Choroid plexus epithelial cell (primary cell): ENCODE measurements around the gene ADAM12.
A peak's percentile ranks its signal among the peaks of the same experiment; 100 is the strongest.

Experiments used
- DNase-seq: peaks from one replicate; pipeline ENCODE4 v3.0.0-alpha.2; 2010; ENCODE audit warnings: low read depth
- H3K4me3 ChIP-seq: 2 replicates; pipeline ENCODE4 v1.5.1; 2011; ENCODE audit warnings: low read depth, mild to moderate bottlenecking, control low read depth, low read length, moderate library complexity
- TF ChIP-seq, protein P1 (sequence below): conservative IDR thresholded peaks from 2 replicates; pipeline ENCODE4 v1.5.1; 2011; ENCODE audit warnings: low read depth, mild to moderate bottlenecking, control low read depth, inconsistent platforms, low read length, moderate library complexity

Gene ADAM12

DNA sequence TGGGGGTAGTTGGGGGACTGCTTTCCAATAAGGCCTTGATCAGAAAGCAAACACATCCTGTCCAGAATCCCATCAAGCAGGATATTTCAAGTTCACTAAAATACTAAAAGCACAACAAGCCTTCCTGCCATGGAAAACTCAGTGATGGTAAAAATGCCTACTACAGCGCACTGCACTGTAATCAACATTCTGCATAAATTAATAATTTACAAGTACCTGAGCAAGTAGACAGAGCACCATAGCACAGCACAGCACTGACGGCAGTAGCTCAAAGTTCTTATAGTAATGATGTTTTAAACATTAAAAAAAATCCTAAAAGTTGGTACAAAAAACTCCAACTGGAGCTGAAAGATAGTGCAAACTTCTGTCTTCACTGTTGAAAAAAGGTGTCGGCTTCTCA is 371.4 kb downstream of the ADAM12 start:
- TF ChIP-seq, protein P1, sequence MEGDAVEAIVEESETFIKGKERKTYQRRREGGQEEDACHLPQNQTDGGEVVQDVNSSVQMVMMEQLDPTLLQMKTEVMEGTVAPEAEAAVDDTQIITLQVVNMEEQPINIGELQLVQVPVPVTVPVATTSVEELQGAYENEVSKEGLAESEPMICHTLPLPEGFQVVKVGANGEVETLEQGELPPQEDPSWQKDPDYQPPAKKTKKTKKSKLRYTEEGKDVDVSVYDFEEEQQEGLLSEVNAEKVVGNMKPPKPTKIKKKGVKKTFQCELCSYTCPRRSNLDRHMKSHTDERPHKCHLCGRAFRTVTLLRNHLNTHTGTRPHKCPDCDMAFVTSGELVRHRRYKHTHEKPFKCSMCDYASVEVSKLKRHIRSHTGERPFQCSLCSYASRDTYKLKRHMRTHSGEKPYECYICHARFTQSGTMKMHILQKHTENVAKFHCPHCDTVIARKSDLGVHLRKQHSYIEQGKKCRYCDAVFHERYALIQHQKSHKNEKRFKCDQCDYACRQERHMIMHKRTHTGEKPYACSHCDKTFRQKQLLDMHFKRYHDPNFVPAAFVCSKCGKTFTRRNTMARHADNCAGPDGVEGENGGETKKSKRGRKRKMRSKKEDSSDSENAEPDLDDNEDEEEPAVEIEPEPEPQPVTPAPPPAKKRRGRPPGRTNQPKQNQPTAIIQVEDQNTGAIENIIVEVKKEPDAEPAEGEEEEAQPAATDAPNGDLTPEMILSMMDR, result no peak
- no peak for DNase-seq
- H3K4me3 ChIP-seq, result no peak overlapping the region

- TF ChIP-seq, protein P1, result no peak
- no peak for DNase-seq
These were observed 372.0 kb downstream of the ADAM12 start for GRCh38 chr10:126016156-126016805.

DNA sequence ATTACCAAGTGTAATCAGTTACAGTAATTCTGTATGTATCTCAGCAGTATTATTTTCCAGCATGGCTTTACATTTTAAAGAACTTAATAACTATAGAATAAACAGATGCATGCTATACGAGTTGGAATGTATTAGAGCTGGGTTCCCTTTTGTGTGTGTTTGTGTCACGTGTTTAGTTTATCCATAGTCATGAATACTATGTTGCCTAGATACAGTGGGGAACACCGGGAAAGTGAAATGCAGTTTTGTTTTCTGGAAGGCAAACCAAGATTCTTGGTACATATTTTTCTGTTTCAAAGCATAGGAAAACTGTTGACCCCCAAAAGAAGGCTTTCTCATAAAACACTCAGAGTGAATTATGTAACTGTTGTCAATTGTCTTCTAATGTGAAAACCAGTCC is 372.9 kb downstream of the ADAM12 start:
- no peak overlapping the region for H3K4me3 ChIP-seq
- TF ChIP-seq, protein P1, result no peak
- DNase-seq, result no peak

More at GRCh38 chr10:126016156-126016805, 372.0 kb downstream of the ADAM12 start:
- H3K4me3 ChIP-seq, result no peak overlapping the region

GRCh38 chr10:126014309-126014708 is 374.0 kb downstream of the ADAM12 start:
- peak; percentile 88 for DNase-seq
- TF ChIP-seq, protein P1, result no peak

DNA sequence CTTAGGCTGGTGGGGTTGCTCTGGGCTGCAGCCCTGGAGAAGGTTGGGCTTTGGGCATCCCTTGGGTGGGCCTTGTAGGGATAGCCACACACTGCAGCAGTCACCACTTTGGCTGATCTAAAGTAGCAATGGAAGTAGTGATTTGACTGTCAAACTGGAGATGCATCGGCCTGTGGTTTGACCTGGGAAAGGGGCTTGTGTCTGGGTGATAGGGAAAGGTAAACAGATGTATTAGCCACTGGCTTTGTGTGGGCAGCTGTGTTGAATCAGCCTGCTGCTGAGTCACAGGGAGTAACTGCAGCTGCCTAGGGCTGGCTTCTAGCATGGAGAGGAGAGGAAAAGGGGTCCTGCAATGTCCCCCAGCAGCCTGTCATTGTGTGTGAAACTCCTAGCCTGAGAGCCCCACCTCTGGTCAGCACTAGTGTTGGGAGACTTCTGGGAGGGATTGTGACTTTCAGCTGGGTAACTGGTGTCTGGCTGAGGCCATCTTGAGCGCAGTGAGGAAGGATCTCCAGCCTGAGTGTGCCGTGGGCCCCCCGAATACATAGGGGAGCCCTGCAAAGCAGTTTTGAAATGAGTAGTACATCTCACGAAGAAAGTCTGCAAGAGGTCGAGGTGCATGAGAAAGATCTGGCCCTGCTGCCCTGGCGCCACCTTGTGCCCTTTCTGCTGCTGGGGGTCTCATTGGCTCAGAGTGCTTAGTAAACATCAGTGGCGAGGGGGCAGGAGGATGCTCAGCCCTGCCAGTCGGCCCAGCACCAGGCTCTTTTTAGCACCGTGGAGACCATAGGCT is 374.6 kb downstream of the ADAM12 start:
- TF ChIP-seq, protein P1, result no peak
- H3K4me3 ChIP-seq, result no peak overlapping the region
- peak; percentile 80 for DNase-seq

More at GRCh38 chr10:126014309-126014708, 374.0 kb downstream of the ADAM12 start:
- no peak overlapping the region for H3K4me3 ChIP-seq

DNA sequence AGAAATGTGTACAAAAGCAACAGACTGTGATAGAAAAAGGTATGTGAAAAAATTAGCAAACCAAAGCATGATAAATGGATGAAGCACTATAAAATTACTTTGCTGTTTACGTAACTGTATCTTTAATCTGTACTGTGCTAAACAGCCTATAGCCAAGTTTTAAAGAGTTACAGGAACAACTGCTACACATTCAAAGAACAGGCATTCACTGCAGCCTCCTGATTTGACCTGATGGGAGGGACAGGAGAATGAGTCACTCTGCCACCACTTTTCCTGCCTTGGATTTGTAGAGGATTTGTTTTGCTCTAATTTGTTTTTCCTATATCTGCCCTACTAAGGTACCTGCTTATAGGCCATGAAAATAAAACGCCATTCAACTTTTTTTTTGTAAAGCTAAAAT is 375.8 kb downstream of the ADAM12 start:
- DNase-seq, result peak; percentile 31

More for the DNA sequence above, 375.8 kb downstream of the ADAM12 start:
- no peak overlapping the region for H3K4me3 ChIP-seq
- TF ChIP-seq, protein P1, result no peak
